ENCODE data around the gene ATP1A4. TPM values are rescaled to one million over a fixed set of nuclear protein-coding genes. Genes with fewer than 3 reads are reported as not detected.
A peak's percentile ranks its signal among the peaks of the same experiment; 100 is the strongest.

Gene ATP1A4
- total and polyA plus RNA-seq, 9 of the 15 experiments (the other 6 are each of a cell fraction or from before 2014, with no cell fraction given): 0.07 TPM; not detected in 8

- TF ChIP-seq ZBTB33 (CRISPR knock-in tag; IDR thresholded peaks at IDR 0.05) (no peak), ZNF589 (CRISPR knock-in tag; IDR thresholded peaks at IDR 0.05; ENCODE audit: low read depth) (0 out of 2 replicates have a peak, but pooled peaks have one; percentile 38), JUND (IDR thresholded peaks at IDR 0.05; ENCODE audit: borderline replicate concordance, low read depth, low read length) (peak; percentile 68; the same call in 1 of the 2 replicates), JUND (tag; IDR thresholded peaks at IDR 0.05; ENCODE audit: borderline replicate concordance, low read depth, low read length) (0 out of 3 replicates have a peak, but pooled peaks have one; percentile 9)
These were observed 23.4 kb upstream of the ATP1A4 start (continued) for GRCh38 chr1:160127865-160128523.

- Histone ChIP-seq H3K9me1 (ENCODE audit: control insufficient read depth, insufficient read depth, low read length) (no peaks in the 10 kb centered on the region), H3K79me2 (ENCODE audit: control insufficient read depth, insufficient read depth, low read length) (no peaks in the 10 kb centered on the region), H4K20me1 (replicated peaks; ENCODE audit: control insufficient read depth, insufficient read depth, low read length) (no peaks in the 10 kb centered on the region; the same call in 1 of the 2 replicates), H3K27ac (ENCODE audit: extremely low read depth, low read depth, low read length) (no peak overlapping the region), H3K4me3 (no peak overlapping the region), H3K4me2 (ENCODE audit: insufficient read depth, low read length) (no peak overlapping the region), H2AFZ (ENCODE audit: low read depth, low read length) (peak overlapping the region; percentile 14; the same call in 1 of the 2 replicates), H3K9ac (ENCODE audit: insufficient read depth in 1 of 2, low read depth in 2 of 2, low read length in 2 of 2) (no peak overlapping the region), H3K4me1 (replicated peaks in 1 of 2; ENCODE audit: control insufficient read depth in 2 of 2, insufficient read depth in 2 of 2, low read length in 2 of 2) (no peaks in the 10 kb centered on the region; a peak in 1 of 5 replicates), H3K36me3 (ENCODE audit: control insufficient read depth, insufficient read depth, low read length) (no peaks in the 10 kb centered on the region), H3K27me3 (ENCODE audit: control insufficient read depth in 2 of 2, insufficient read depth in 2 of 2, low read length in 2 of 2) (peaks cover 20 to 67% of the 10 kb centered on the region in 2 experiments; a peak in 4 of 5 replicates), H3K9me3 (replicated peaks; ENCODE audit: control insufficient read depth, insufficient read depth, low read depth, low read length) (no peaks in the 10 kb centered on the region)
- intact Hi-C loops (cut with micrococcal nuclease) (no loop called here), in situ Hi-C loops (cut with MboI) (no loop called here)
- no peak for ATAC-seq
- no TSS peak for BruUV-seq (replicated peaks)
- CTCF ChIA-PET (ENCODE audit: low intra/inter-chr PET ratio): no interaction called here
- POLR2A ChIA-PET: interaction anchor here (1.2 kb wide), 1 partner anchor 40 kb away, joined by 4 read pairs; no protein-coding TSS in a partner anchor
- DNase-seq (ENCODE audit: extremely low read depth in 1 of 4, low spot score in 3 of 4): no peak
- no peak for FAIRE-seq
- WGBS (ENCODE audit: insufficient coverage, low coverage, missing lambda C conversion rate): 6% methylated on average over 18 of the region's 18 CpGs
- TF ChIP-seq THRB (CRISPR knock-in tag; conservative IDR thresholded peaks at IDR 0.05) (no peak), MYNN (IDR thresholded peaks at IDR 0.05) (no peak), MYNN (CRISPR knock-in tag; IDR thresholded peaks at IDR 0.05) (no peak), MTA2 (IDR thresholded peaks at IDR 0.05; ENCODE audit: low read depth) (no peak), CBFA2T3 (IDR thresholded peaks at IDR 0.05) (no peak)
These were observed 22.8 kb upstream of the ATP1A4 start for GRCh38 chr1:160128636-160129035.

Data from K562 (cell line).